SK-N-SH treated with all-trans-retinoic acid at 6 μM for 48 hours (cell line): Measurements from ENCODE around the gene OSBPL7.

ENCODE experiments used
- ARNTL ChIP-seq: fragments of 450-650 bp; formaldehyde crosslinking; IDR thresholded peaks from 2 replicates; pipeline ENCODE4 v1.5.0; 2020; ENCODE audit warnings: low read depth, mild to moderate bottlenecking, moderate library complexity, borderline replicate concordance
- CREB5 ChIP-seq: fragments of 250-450 bp; sonication (Bioruptor Pico); IDR thresholded peaks from 2 replicates; pipeline ENCODE4 v1.5.1; 2020; ENCODE audit warnings: low read depth, mild to moderate bottlenecking, moderate library complexity
- GLIS3 ChIP-seq: fragments of 250-450 bp; sonication (Bioruptor Pico); IDR thresholded peaks from 2 replicates; pipeline ENCODE4 v1.5.0; 2020; ENCODE audit warnings: mild to moderate bottlenecking, moderate library complexity
- ISL1 ChIP-seq: fragments of 250-450 bp; sonication (Bioruptor Pico); IDR thresholded peaks from 2 replicates; pipeline ENCODE4 v2.1.2; 2022; ENCODE audit warnings: mild to moderate bottlenecking, moderate library complexity
- OSR1 ChIP-seq: fragments of 250-450 bp; sonication (Bioruptor Pico); IDR thresholded peaks from 2 replicates; pipeline ENCODE4 v1.8.0; 2022; ENCODE audit warnings: moderate library complexity, mild to moderate bottlenecking, inconsistent platforms
- PATZ1 ChIP-seq: fragments of 250-450 bp; sonication (Bioruptor Pico); IDR thresholded peaks from 2 replicates; pipeline ENCODE4 v1.8.0; 2020; ENCODE audit warnings: mild to moderate bottlenecking, moderate library complexity, borderline replicate concordance
- RARB ChIP-seq: fragments of 250-450 bp; sonication (Bioruptor Pico); IDR thresholded peaks from 2 replicates; pipeline ENCODE4 v1.8.0; 2021; ENCODE audit warnings: mild to moderate bottlenecking, moderate library complexity
- TSHZ2 ChIP-seq: fragments of 250-450 bp; sonication (Bioruptor Pico); IDR thresholded peaks from 2 replicates; pipeline ENCODE4 v1.5.0; 2020; ENCODE audit warnings: mild to moderate bottlenecking, moderate library complexity
- ZFP3 ChIP-seq: fragments of 250-450 bp; sonication (Bioruptor Pico); IDR thresholded peaks from 2 replicates; pipeline ENCODE4 v1.5.0; 2020; ENCODE audit warnings: mild to moderate bottlenecking, moderate library complexity
- ZNF8 ChIP-seq: fragments of 450-650 bp; formaldehyde crosslinking; IDR thresholded peaks from 2 replicates; pipeline ENCODE4 v1.5.0; 2020; ENCODE audit warnings: mild to moderate bottlenecking, moderate library complexity

- TF ChIP-seq ZNF8 (no peak), GLIS3 (CRISPR knock-in tag) (no peak), PATZ1 (CRISPR knock-in tag) (no peak), CREB5 (CRISPR knock-in tag) (no peak), ARNTL (CRISPR knock-in tag) (no peak), ZFP3 (CRISPR knock-in tag) (no peak), RARB (CRISPR knock-in tag) (no peak), OSR1 (CRISPR knock-in tag) (no peak), TSHZ2 (CRISPR knock-in tag) (no peak), ISL1 (no peak)
Measured at GRCh38 chr17:47803751-47804150, 17.8 kb downstream of the OSBPL7 start.
